Measurements from ENCODE around the gene PER1. TPM values are rescaled to one million over a fixed set of nuclear protein-coding genes. Genes with fewer than 3 reads are reported as not detected.
A peak's percentile ranks its signal among the peaks of the same experiment; 100 is the strongest.

The PER1 gene
- total RNA-seq, 1 donor, result 16.6 TPM

- Histone ChIP-seq H3K4me1 (ENCODE audit: insufficient read depth, low read length) (peaks cover 15% of the 10 kb centered on the region), H3K36me3 (ENCODE audit: insufficient read depth, low read length) (no peaks in the 10 kb centered on the region), H4K20me1 (ENCODE audit: insufficient read depth, low read length) (peaks cover 3% of the 10 kb centered on the region), H3K27me3 (ENCODE audit: insufficient read depth, low read length) (peaks cover 41% of the 10 kb centered on the region), H3K27ac (ENCODE audit: low read depth, low read length) (peak within 1 kb of the TSS; percentile 47), H3K4me3 (ENCODE audit: insufficient read depth, low read length) (peak within 1 kb of the TSS; percentile 73), H3K9me3 (ENCODE audit: low read depth, low read length) (no peaks in the 10 kb centered on the region), H2AFZ (ENCODE audit: low read length) (peak within 1 kb of the TSS; percentile 72), H3K4me2 (ENCODE audit: insufficient read depth, low read length) (peak within 1 kb of the TSS; percentile 96), H3K79me2 (ENCODE audit: insufficient read depth, low read length) (no peaks in the 10 kb centered on the region)
- peak; percentile 97 for DNase-seq (ENCODE audit: insufficient read length, low spot score, missing footprints)
- TF ChIP-seq CTCF (IDR thresholded peaks at IDR 0.05; ENCODE audit: extremely low read depth, low read depth, low read length), result no peak
These were observed 34.0 kb downstream of the PER1 start, which contains the start of gene ALOXE3 for GRCh38 chr17:8117980-8118768. TSS of gene ALOXE3 (minus strand) at chr17:8118514. CDS start at chr17:8117990, 524 bp downstream.

DNA sequence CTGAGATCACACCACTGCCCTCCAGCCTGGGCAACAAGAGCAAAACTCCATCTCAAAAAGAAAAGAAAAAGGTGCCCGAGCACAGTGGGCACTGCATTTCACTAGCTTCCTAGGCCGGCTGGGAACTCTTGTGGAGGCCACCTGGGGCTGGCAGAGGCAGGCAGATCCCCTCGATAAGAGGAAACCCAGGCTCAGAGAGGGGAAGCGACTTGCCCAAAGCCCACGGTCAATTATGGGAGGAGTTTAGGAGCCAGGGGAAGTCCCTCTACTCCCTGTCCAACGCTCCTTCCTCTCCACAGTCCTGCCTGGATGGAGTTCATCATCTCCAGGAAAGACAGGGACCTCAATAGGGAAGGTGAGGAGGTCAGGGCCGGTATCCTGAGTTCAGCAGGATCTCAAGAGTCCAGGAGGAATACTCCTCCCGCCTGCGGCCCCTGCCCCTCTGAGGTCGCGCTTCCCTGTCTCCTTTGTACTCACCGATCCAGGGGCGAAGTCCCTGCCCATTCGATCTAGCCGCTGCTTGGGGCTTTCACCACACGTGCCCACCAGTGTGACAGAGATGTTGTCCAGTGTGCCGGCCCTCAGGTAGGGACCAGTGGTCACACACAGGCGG is 34.7 kb downstream of the PER1 start:
- Histone ChIP-seq H3K4me1 (ENCODE audit: insufficient read depth, low read length) (peaks cover 14% of the 10 kb centered on the region), H4K20me1 (ENCODE audit: insufficient read depth, low read length) (peaks cover 3% of the 10 kb centered on the region), H3K4me2 (ENCODE audit: insufficient read depth, low read length) (peak overlapping the region; percentile 96), H2AFZ (ENCODE audit: low read length) (peak overlapping the region; percentile 72), H3K36me3 (ENCODE audit: insufficient read depth, low read length) (no peaks in the 10 kb centered on the region), H3K4me3 (ENCODE audit: insufficient read depth, low read length) (peak overlapping the region; percentile 73), H3K27me3 (ENCODE audit: insufficient read depth, low read length) (peaks cover 47% of the 10 kb centered on the region), H3K9me3 (ENCODE audit: low read depth, low read length) (no peaks in the 10 kb centered on the region), H3K27ac (ENCODE audit: low read depth, low read length) (no peak overlapping the region), H3K79me2 (ENCODE audit: insufficient read depth, low read length) (no peaks in the 10 kb centered on the region)
- no peak for TF ChIP-seq CTCF (IDR thresholded peaks at IDR 0.05; ENCODE audit: extremely low read depth, low read depth, low read length)
- DNase-seq (ENCODE audit: insufficient read length, low spot score, missing footprints), result no peak

DNA sequence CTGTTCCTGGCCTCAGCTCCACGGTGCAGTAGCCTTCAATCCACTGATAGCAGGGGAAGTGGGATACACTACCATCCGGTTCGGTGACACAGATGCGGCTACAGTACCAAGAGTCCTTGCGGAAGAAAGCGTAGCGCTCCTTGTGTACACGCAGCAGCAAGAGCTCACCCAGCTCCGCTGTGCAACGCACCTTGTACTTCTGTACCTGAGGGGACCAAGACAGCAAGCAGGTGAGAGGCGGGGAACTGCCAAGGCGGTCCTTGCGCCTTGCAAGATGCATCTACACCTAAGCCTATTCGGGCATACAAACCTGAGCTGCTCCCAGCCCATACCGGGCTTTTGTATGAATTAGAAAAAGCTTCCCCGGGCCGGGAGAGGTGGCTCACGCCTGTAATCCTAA is 35.4 kb downstream of the PER1 start:
- no peak overlapping the region for H2AFZ ChIP-seq (ENCODE audit: low read length)
- no peaks in the 10 kb centered on the region for H3K79me2 ChIP-seq (ENCODE audit: insufficient read depth, low read length)

More for the DNA sequence above, 35.4 kb downstream of the PER1 start:
- Histone ChIP-seq H3K4me2 (ENCODE audit: insufficient read depth, low read length) (no peak overlapping the region), H3K27ac (ENCODE audit: low read depth, low read length) (no peak overlapping the region), H3K9me3 (ENCODE audit: low read depth, low read length) (no peaks in the 10 kb centered on the region), H3K36me3 (ENCODE audit: insufficient read depth, low read length) (no peaks in the 10 kb centered on the region), H3K27me3 (ENCODE audit: insufficient read depth, low read length) (peaks cover 52% of the 10 kb centered on the region), H3K4me3 (ENCODE audit: insufficient read depth, low read length) (no peak overlapping the region), H4K20me1 (ENCODE audit: insufficient read depth, low read length) (peaks cover 3% of the 10 kb centered on the region), H3K4me1 (ENCODE audit: insufficient read depth, low read length) (peaks cover 14% of the 10 kb centered on the region)
- no peak for DNase-seq (ENCODE audit: insufficient read length, low spot score, missing footprints)
- no peak for TF ChIP-seq CTCF (IDR thresholded peaks at IDR 0.05; ENCODE audit: extremely low read depth, low read depth, low read length)
